ENCODE data around the gene SPSB2. TPM values are rescaled to one million over a fixed set of nuclear protein-coding genes. Genes with fewer than 3 reads are reported as not detected.

SPSB2 gene
- total RNA-seq, 1 donor: 8.0 TPM

GRCh38 chr12:6861391-6861790 lies 11.7 kb downstream of the SPSB2 start:
- no peak for DNase-seq (ENCODE audit: low read depth)
- TF ChIP-seq CTCF (IDR thresholded peaks at IDR 0.05; ENCODE audit: insufficient read depth, low read length): no peak
- H3K4me3 ChIP-seq (ENCODE audit: low read depth, low read length): no peak overlapping the region

- no peak for DNase-seq (ENCODE audit: low read depth)
- TF ChIP-seq CTCF (IDR thresholded peaks at IDR 0.05; ENCODE audit: insufficient read depth, low read length): no peak
- H3K4me3 ChIP-seq (ENCODE audit: low read depth, low read length): no peak overlapping the region
Measured at GRCh38 chr12:6860942-6861341, 12.2 kb downstream of the SPSB2 start.

DNA sequence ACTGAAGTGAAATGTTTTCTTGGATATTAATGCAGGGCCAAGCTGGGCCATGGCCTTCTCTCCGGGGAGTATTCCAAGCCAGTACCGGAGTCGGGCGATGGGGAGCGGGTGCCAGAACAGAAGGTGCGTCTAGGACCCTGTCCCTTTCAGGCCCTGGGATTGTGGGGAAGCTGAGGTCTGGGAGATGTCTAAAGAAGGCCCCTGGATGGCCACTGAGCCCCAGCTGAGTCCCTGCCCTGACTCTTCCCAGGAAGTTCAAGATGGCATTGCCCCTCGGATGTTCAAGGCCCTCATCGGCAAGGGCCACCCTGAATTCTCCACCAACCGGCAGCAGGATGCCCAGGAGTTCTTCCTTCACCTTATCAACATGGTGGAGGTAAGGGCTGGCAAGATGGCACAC lies 13.0 kb downstream of the SPSB2 start:
- DNase-seq (ENCODE audit: low read depth): no peak
- no peak overlapping the region for H3K4me3 ChIP-seq (ENCODE audit: low read depth, low read length)
- no peak for TF ChIP-seq CTCF (IDR thresholded peaks at IDR 0.05; ENCODE audit: insufficient read depth, low read length)

DNA sequence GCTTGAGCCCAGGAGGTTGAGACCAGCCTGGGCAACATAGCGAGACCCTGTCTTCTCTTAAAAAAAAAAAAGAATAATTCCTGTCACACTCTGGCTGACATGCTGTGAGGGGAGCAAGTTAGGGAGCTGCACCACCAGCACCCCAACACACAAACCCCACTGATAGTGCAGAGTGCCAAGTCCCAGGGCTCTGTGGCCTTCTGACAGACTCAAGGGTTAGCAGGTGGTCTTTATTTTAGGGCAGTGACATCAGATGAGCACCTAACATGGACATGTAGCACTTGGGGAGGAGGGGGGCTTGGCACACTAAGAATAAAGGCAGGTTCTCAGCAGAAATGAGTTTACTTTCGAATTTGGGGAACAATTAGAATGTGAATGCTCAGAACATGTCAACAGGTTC lies 14.3 kb downstream of the SPSB2 start:
- TF ChIP-seq CTCF (IDR thresholded peaks at IDR 0.05; ENCODE audit: insufficient read depth, low read length): no peak
- no peak for DNase-seq (ENCODE audit: low read depth)
- H3K4me3 ChIP-seq (ENCODE audit: low read depth, low read length): no peak overlapping the region

GRCh38 chr12:6855322-6855721 lies 17.8 kb downstream of the SPSB2 start:
- H3K4me3 ChIP-seq (ENCODE audit: low read depth, low read length): no peak overlapping the region
- TF ChIP-seq CTCF (IDR thresholded peaks at IDR 0.05; ENCODE audit: insufficient read depth, low read length): no peak
- no peak for DNase-seq (ENCODE audit: low read depth)

GRCh38 chr12:6854036-6854435 lies 19.1 kb downstream of the SPSB2 start:
- no peak for DNase-seq (ENCODE audit: low read depth)
- H3K4me3 ChIP-seq (ENCODE audit: low read depth, low read length): peak overlapping the region; percentile 25

More at GRCh38 chr12:6854036-6854435, 19.1 kb downstream of the SPSB2 start:
- no peak for TF ChIP-seq CTCF (IDR thresholded peaks at IDR 0.05; ENCODE audit: insufficient read depth, low read length)
